ENCODE results near the gene ITPR2.
"Not testable (repeated sequence)": the region's sequence is repeated elsewhere in the genome, so short reads cannot be mapped to it uniquely, and the experiment has no call there.

ITPR2 gene

DNA sequence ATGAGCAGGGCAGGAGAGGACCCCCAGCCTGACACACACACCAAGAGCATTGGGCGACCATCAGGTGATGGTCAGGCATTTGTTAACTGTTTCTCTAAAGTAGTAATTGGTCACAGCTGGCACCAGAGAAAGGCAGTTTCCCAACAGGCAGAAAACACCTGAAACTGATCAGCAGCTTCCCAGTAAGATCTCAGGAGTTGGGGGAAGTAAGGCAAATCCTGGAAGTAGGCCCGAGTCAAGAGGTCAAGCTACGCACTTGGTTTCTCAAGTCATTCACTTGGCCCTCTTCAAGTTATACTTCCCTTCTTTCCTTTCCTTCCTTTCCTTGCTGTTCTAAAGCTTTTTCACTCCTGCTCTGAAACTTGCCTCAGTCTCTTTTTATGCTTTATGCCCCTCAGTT, 501.9 kb downstream of the ITPR2 start:
- in situ Hi-C loops (cut with MboI; ENCODE audit: low sequenced_read_pairs) = no loop called here

DNA sequence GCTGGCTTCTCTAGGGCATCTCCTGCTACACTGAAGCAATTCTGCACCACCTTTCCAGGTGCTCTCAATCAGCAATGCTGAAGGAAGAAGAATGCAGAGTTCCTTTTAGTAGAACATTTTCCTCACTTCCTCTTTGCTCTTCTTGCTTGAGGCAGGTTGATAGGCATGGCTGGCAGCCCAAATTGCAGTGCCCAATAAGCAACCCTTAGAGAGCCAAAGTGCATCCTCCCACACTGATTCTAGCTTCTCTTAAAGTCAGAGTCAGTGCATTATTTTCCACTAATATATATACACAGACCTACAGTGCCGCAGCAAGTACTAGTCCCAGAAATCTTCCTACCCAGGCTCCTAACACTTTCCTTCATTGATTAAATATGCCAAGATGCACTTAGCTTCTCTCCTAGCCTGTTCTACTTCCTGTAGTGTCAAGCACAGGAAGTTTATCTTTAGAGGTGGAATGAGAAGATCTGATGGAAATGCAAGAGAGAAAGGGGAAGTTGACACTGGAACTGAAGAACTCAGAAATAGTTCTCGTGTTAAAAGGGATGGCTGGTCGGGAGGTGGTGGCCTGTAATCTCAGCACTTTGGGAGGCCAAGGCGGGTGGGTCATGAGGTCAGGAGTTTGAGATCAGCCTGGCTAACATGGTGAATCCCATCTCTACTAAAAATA, 504.9 kb downstream of the ITPR2 start:
- in situ Hi-C loops (cut with MboI; ENCODE audit: low sequenced_read_pairs) = no loop called here

GRCh38 chr12:26323673-26324072, 509.3 kb downstream of the ITPR2 start:
- in situ Hi-C loops (cut with MboI; ENCODE audit: low sequenced_read_pairs) = no loop called here

DNA sequence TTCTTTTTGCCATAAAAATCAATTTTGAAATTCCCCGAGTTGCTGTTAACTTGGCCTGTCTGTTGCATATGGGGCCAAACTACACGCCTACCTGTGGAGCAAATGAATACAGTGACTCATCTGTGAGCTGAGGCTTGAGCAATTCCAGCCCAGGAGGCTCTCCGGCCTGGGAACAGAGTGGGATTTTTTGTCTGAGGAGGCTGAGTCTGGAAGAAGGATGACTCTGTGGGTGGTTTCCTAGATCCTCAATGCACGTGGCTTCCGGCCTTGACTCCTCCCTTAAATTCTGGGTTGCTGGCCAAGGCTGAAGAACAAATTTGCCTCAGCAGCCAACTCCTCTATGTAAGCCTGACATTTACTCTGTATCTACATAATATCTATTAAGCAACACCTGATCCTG, 513.5 kb downstream of the ITPR2 start:
- in situ Hi-C loops (cut with MboI; ENCODE audit: low sequenced_read_pairs) = no loop called here

DNA sequence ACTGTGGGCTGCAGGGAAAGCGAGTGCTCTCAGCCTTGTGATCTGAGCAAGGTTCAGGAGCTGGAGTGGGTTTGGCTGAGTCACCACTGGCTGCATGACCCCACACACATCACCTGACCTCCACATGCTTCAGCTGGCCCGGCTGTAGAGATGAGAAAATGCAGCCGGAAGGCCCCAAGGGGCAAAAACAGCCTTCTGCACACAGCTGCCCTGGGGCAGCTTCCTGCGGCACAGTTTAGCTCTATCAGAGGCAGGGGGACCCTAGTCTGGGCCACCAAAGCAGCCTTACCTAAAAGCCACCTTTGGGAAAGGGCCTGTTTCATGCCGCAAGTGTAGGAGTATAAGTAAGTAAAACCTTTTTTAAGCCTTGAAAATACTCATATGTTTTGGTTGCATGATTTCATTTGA, 514.3 kb downstream of the ITPR2 start:
- in situ Hi-C loops (cut with MboI; ENCODE audit: low sequenced_read_pairs) = no loop called here

DNA sequence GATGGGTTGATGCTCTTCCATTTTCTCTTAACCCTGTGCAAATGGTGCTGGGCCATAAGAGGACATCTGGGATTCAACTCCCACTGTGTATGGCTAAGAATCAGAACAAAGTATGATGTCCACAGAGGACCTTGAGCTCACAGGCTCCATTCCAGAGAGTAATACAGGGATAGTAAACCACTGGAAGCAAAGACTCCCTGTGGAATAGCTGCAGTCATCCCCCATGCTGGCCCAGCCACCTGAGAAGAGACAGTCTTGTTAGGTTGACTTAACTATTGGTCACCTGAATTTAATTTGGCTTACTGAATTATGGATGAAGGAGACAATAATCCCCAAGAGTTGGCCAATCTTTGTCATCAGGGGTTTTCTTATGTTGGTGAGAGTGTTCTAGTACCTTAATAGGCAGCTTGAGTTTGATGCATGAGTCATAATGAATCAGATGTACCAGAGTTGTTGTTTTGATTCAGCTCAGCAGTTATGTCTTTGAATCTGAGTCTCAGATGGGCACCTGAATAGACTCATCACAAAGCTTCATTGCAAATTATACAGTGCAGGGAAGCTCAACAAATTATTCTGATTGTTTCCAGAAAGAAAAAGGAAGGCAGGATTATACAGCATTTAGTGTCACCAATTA, 514.9 kb downstream of the ITPR2 start:
- in situ Hi-C loops (cut with MboI; ENCODE audit: low sequenced_read_pairs) = no loop called here

GRCh38 chr12:26314103-26314502, 518.9 kb downstream of the ITPR2 start:
- in situ Hi-C loops (cut with MboI; ENCODE audit: low sequenced_read_pairs) = not testable (repeated sequence)

GRCh38 chr12:26310489-26310888, 522.5 kb downstream of the ITPR2 start:
- in situ Hi-C loops (cut with MboI; ENCODE audit: low sequenced_read_pairs) = not testable (repeated sequence)

DNA sequence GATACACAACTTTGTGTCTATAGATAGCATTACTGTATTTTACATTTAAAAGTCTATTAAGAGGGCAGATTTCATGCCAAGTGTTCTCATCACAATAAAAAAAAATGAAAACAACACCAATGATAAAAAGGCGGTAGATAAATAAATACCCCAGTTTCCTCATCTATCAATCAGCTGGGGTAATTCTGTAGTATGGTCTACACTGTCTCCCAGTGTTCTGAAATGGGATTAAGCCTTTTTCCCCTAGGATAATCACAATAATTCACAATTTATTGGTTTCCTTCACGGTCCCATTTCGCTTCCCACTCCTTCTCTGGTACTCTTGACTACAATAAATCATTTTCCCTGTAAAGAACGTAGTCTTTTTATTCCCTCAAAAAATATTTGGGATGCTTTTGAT, 523.4 kb downstream of the ITPR2 start:
- in situ Hi-C loops (cut with MboI; ENCODE audit: low sequenced_read_pairs) = no loop called here

DNA sequence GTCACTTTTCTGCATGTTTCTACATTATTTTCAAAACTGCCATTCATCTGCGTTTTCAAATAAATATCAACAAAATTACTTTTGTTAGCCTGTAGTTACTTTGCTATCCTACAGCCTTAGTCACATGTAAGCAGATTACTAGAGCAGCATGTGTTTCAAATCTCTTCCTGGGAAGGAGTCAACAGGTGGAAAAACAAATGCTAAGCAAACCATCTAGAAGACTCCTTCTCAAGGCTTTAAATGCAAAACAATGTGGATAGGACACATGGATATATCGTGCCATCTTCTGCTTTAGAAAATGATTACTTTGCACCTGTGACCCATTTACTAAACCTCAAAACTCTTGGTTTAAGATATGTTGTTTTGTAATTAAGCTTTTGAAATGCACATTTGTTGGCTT, 528.7 kb downstream of the ITPR2 start:
- in situ Hi-C loops (cut with MboI; ENCODE audit: low sequenced_read_pairs) = no loop called here

- in situ Hi-C loops (cut with MboI; ENCODE audit: low sequenced_read_pairs) = no loop called here
Measured at GRCh38 chr12:26303418-26303817, 529.6 kb downstream of the ITPR2 start.

GRCh38 chr12:26302776-26303175, 530.2 kb downstream of the ITPR2 start:
- in situ Hi-C loops (cut with MboI; ENCODE audit: low sequenced_read_pairs) = no loop called here

DNA sequence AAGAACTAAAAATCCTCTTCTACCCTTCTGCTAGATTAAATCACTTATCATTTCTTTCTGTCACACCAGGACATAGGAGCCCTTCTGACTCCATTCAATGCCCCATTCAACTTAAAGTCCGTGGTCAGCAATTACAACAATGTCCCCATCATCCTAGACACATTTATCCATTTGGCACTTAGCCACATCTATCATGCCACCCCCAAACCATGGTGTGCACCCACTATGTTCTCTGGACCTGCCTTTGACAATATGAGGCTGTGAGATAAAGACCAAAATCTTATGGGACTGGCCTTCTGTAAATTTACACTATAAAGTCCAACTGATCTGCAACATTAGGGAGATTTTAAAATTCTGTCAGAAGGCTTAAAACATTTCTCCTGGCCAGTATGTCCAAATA, 533.2 kb downstream of the ITPR2 start:
- in situ Hi-C loops (cut with MboI; ENCODE audit: low sequenced_read_pairs) = no loop called here

DNA sequence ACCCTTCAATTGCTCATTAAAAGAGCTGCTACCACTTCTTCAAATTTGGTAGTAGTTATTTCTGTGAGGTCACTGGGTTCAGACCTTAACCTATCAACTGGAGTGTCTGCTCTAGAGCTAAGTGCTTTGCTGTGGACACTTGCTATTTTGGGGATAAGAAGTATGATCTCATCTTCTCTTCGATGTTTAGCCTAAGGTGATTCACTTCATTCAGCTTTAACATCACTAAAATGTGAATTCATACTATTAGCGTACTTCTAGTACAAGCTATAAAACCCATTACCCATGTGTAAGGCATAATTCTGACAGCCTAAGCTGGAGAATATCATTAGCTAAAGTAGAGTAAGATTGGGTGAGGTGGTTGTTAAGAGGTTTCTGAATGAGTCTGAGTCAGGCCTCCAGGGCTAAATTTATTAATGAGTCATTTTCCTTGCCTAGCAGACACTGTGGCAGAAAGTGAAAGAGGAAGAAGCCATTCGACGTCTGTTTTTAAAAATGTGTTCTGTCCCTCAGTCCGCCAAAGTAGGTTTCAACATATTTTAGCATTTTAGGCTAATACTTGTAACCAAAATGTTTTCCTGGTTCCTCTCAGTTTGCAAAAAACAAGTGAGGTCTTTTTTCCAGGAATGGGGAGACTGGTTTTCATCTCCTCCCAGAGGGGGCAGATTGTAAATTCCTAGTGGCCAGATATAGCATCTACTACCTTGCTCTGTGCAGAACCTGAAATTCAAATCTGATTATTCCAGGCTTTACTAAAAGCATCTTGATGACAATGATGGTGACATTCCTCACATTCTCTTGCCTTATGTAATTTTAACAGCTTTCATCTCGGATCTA, 534.0 kb downstream of the ITPR2 start:
- in situ Hi-C loops (cut with MboI; ENCODE audit: low sequenced_read_pairs) = no loop called here

DNA sequence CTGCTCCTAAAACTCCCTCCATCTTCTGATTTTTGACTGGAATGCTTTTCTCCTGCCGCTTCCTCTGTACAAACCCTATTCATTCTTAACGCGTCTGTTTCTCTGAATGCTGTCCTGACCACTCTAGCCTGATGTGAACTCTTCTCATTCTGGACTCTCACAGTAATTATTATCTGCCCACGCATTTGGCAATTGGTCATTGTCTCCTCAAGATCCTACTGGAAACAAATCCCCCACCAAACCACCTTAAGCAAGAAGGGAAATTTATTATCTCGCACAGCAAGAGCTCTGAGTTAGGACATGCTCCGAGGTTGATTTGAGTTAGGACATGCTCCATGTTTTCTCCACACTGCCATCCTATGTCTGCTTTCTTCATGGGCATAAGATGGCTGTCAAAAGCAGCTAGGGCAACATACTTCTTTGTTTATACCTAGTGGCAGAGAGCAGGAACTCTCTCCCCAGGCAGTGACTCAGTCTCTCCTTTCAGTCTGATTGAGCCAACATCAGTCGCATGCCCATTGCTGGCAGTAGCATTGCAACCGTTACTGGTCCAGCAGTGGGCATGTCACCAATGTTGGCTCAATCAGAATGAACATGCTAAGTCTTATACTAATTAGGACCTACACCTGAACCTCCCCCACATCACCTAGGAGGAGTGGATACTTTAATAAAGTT, 535.5 kb downstream of the ITPR2 start:
- in situ Hi-C loops (cut with MboI; ENCODE audit: low sequenced_read_pairs) = no loop called here

GRCh38 chr12:26295001-26295400, 538.0 kb downstream of the ITPR2 start:
- in situ Hi-C loops (cut with MboI; ENCODE audit: low sequenced_read_pairs) = no loop called here

GRCh38 chr12:26293612-26294011, 539.4 kb downstream of the ITPR2 start:
- in situ Hi-C loops (cut with MboI; ENCODE audit: low sequenced_read_pairs) = no loop called here

GRCh38 chr12:26292596-26292995, 540.4 kb downstream of the ITPR2 start:
- in situ Hi-C loops (cut with MboI; ENCODE audit: low sequenced_read_pairs) = no loop called here

DNA sequence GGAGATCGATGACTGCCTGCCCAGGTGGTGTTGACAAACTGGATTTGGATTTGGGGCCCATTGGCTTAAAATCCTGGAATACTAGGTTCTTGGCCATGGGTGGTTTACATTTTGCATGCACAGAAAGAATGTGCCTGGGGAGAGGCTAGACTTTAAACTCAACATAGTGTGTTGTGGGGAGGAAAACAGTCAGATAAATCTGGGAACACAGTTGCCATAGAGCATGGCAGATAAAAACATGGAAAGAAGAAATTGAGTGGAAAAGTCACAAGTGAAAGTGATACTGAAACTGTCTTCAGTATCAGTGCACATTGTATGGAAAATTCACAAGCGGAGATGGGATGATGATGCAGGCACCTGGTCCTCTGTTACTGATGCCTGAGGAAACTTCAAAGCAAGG, 542.4 kb downstream of the ITPR2 start:
- in situ Hi-C loops (cut with MboI; ENCODE audit: low sequenced_read_pairs) = no loop called here

DNA sequence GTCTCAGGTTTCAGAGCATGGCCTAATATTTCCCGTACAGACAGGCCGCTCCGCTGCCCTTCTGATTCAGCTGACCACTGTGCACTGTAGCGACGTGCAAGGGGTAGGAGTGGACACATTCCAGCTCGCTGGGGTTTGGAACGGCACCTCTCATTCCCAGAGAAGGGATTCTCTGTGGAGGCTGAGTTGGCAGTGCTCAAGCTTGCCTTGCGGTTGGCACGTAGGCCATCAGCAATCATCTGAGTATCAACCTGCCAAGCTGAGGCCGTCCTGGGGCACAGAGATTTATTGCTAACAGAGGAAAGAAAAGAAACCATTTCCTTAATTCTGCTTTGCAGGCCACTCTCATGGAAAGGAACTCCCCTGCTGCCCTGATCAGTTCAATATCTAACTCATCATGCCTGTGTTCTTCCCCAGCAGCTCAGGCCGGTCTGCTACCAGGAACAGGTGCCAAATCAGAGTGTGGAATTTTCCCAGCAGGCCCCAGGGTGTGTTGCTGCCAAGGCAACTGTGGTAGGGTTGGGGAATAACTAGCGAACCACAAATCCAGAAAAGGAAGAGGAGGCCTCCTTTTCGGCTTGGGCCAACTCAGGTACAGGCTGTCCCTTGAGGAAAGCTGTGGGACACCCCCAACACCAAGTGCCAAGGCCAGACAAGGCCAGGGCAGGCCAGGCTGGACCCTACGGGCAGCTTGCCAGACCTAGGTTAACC, 545.2 kb downstream of the ITPR2 start:
- in situ Hi-C loops (cut with MboI; ENCODE audit: low sequenced_read_pairs) = no loop called here
